ENCODE measurements around the gene C12orf75. TPM values are rescaled to one million over a fixed set of nuclear protein-coding genes. Genes with fewer than 3 reads are reported as not detected.
A peak's percentile ranks its signal among the peaks of the same experiment; 100 is the strongest.

C12orf75 gene
- total and polyA plus RNA-seq, 2 of the 13 experiments (the other 11 are each of a cell fraction or from before 2014, with no cell fraction given): 16.1 to 19.8 TPM

GRCh38 chr12:105319691-105320209, 10.7 kb upstream of the C12orf75 start:
- H3K4me2 ChIP-seq (ENCODE audit: low read depth, low read length): no peak overlapping the region
- H3K36me3 ChIP-seq (replicated peaks in 1 of 2; ENCODE audit: control insufficient read depth in 1 of 2, insufficient read depth in 2 of 2, low read length in 2 of 2): no peaks in the 10 kb centered on the region
- no peaks in the 10 kb centered on the region for H4K20me1 ChIP-seq (ENCODE audit: insufficient read depth, low read length)
- in situ Hi-C loops (cut with HindIII; ENCODE audit: extremely low pct_ligation_motif_present, low pct_unique_long_range_greater_than_20kb): no loop called here
- ChIA-PET CTCF (ENCODE audit: low intra/inter-chr PET ratio, low total read pairs) (no interaction called here), POLR2A (interaction anchor here (2.8 kb wide), 1 partner anchor 11 kb away, joined by 9 read pairs; the partner anchor contains the start of gene C12orf75)
- 94% methylated on average over 8 of the region's 8 CpGs for WGBS (ENCODE audit: low lambda C conversion rate)
- no peak overlapping the region for H3K27ac ChIP-seq (ENCODE audit: extremely low read length, insufficient read depth, low read length)
- no peaks in the 10 kb centered on the region for H3K9me3 ChIP-seq (ENCODE audit: low read length)
- intact Hi-C loops (cut with micrococcal nuclease; ENCODE audit: unreplicated experiment): loop anchor here (5.0 kb wide), 1 partner anchor 82 kb away; the partner anchor contains the start of gene APPL2
- FAIRE-seq (no peak), ATAC-seq (peak; percentile 11; the same call in 2 of the 3 replicates), DNase-seq (ENCODE audit: low spot score) (no peak)
- no peak overlapping the region for H3K4me3 ChIP-seq (replicated peaks in 1 of 3; ENCODE audit: insufficient read depth in 1 of 3, low read depth in 2 of 3, low read length in 3 of 3)
- H3K9ac ChIP-seq (ENCODE audit: insufficient read depth, low read depth, low read length): no peak overlapping the region
- no TSS peak for BruUV-seq (replicated peaks)
- H3K27me3 ChIP-seq (ENCODE audit: control insufficient read depth in 1 of 2, insufficient read depth in 2 of 2, low read length in 2 of 2): no peaks in the 10 kb centered on the region
- H2AFZ ChIP-seq (ENCODE audit: low read length): no peak overlapping the region
- H3K79me2 ChIP-seq (ENCODE audit: insufficient read depth, low read length): no peaks in the 10 kb centered on the region
- no peak for TF ChIP-seq ZBTB25 (CRISPR knock-in tag; IDR thresholded peaks at IDR 0.05)
- TF ChIP-seq GMEB2 (CRISPR knock-in tag; IDR thresholded peaks at IDR 0.05; ENCODE audit: low read depth): no peak
- TF ChIP-seq NFE2 (CRISPR knock-in tag; IDR thresholded peaks at IDR 0.05): no peak
- no peak for TF ChIP-seq ZNF160 (CRISPR knock-in tag; IDR thresholded peaks at IDR 0.05)
- TF ChIP-seq ARHGAP35 (CRISPR knock-in tag; IDR thresholded peaks at IDR 0.05; ENCODE audit: borderline replicate concordance): no peak
- TF ChIP-seq ZNF281 (CRISPR knock-in tag; IDR thresholded peaks at IDR 0.05; ENCODE audit: borderline replicate concordance): no peak
- TF ChIP-seq ZNF513 (CRISPR knock-in tag; conservative IDR thresholded peaks at IDR 0.05): no peak
- no peak for TF ChIP-seq TFE3 (CRISPR knock-in tag; IDR thresholded peaks at IDR 0.05)
- TF ChIP-seq SKI (IDR thresholded peaks at IDR 0.05; ENCODE audit: partially characterized antibody): no peak
- no peak for TF ChIP-seq PCBP1 (IDR thresholded peaks at IDR 0.05; ENCODE audit: borderline replicate concordance, low read depth, low read length)
- no peak for TF ChIP-seq GABPB1 (CRISPR knock-in tag; IDR thresholded peaks at IDR 0.05)
- peaks cover 59% of the 10 kb centered on the region for H3K4me1 ChIP-seq (ENCODE audit: insufficient read depth, low read length)

All from HepG2 (cell line).